Stimulated activated CD8-positive, alpha-beta memory T cell treated with anti-CD3 and anti-CD28 coated beads, Interleukin-4, amount 100 ng/mL, for 4 hours (primary cell): Measurements from ENCODE around the gene AQP12A.

Source experiments
- DNase-seq, 2 donors: peaks; one replicate each; pipeline ENCODE4 v3.0.0-alpha.2; 2020; ENCODE audit warnings: low read depth in 2 of 2, low spot score in 1 of 2

AQP12A gene

GRCh38 chr2:240737958-240738357 lies 46.3 kb downstream of the AQP12A start:
- no peak for DNase-seq

DNA sequence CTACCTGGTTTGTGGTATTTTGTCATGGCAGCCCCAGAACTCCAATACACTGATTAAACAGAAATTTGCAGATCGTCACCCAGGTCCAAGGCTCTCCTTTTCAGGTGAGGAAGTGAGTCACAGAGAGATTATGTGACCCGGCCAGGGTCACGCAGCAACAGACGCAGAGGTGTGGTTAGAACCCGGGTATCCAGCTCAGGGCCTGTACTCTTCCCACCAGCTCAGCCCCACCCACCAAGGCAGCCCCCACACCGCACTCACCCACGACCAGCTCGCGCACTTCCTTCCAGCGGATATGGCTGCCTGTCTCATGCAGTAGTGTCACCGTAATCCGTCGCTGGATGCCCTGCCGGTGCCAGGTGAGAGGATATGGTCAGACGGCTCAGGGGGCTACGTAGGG lies 48.1 kb downstream of the AQP12A start:
- DNase-seq: peak in 1 of 2 donors; percentile 24

- no peak for DNase-seq
These were observed 49.4 kb downstream of the AQP12A start for GRCh38 chr2:240741091-240741490.

DNA sequence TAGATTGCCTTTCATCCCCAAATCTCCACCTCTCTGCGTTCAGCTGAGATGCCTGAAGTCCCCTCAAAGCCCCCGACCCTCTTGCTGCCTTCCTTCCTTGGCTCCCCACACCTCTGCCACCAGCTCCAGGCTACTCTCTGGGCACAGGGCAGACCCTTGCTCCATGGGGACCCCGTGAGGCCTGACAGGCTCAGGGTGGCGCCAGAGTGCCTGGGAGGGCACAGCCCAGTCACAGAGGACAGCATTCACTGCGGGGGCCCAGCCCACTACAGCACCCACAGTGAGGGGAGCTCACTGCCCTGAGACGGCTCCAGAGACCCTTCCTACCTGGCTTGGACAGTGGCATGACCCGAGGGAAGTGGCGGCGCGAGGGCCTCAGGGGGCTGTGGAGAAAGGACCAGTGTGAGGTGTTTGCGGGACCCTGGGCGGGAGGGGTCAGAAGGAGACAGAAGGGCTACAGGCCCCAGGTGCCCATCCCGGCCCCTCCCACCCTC lies 51.0 kb downstream of the AQP12A start:
- no peak for DNase-seq

GRCh38 chr2:240745456-240745855 lies 53.8 kb downstream of the AQP12A start:
- DNase-seq: no peak

GRCh38 chr2:240745962-240746361 lies 54.3 kb downstream of the AQP12A start:
- no peak for DNase-seq

DNA sequence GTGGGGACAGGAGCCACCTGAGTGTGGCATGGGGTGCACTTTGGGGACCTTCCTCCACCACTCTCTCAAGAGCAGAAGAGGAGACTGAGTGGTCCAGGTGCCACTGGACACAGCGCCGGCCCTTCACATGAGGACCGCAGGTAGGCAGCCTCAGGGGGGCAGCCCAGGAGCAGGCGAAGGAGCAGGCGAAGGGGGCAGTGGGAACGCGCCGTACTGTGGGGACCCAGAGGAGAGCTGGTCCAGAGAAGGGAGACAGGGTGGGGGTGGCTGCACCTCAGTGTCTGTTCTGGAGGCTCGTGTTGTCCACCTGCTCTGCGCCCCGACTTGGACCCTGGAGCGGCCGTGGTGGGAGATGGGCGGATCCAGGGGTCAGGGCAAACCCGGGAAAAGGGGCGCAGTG lies 55.0 kb downstream of the AQP12A start:
- no peak for DNase-seq

DNA sequence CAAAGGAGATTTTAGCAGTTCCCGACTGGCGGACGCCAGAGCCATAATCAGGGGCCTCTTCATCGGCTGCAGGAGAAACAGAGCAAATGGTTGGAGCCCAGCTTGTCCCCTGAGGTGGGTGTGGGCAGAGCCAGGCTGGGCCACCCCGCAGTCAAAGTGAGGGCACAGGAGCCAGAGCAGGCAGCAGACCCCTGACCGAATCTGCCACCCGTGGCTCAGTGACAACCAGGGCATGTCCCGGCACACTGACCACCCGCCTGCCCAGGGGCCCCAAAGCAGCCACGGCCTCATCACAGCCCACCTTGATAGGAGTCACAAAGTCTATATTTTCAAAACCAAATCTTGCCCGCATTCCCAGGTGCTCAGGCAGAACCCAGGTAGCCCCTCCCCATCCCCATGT lies 55.6 kb downstream of the AQP12A start:
- no peak for DNase-seq
